ENCODE data around the gene PNPT1. TPM values are rescaled to one million over a fixed set of nuclear protein-coding genes. Genes with fewer than 3 reads are reported as not detected.

Gene PNPT1
- total RNA-seq, 1 experiment from 2014 or later, result 33.4 TPM

GRCh38 chr2:55668956-55669355, 24.7 kb downstream of the PNPT1 start:
- H3K23ac ChIP-seq (ENCODE audit: insufficient read length, low read depth, low read length), result no peak overlapping the region
- H3K18ac ChIP-seq (ENCODE audit: insufficient read length, low read depth, low read length), result no peak overlapping the region
- H3K4me1 ChIP-seq (ENCODE audit: insufficient read depth, low read length), result no peaks in the 10 kb centered on the region
- H3K27me3 ChIP-seq (ENCODE audit: insufficient read depth, low read length), result no peaks in the 10 kb centered on the region
- H4K5ac ChIP-seq (ENCODE audit: insufficient read length, low read depth, low read length), result no peak overlapping the region
- H4K20me1 ChIP-seq (ENCODE audit: control insufficient read depth, insufficient read depth, insufficient read length), result no peaks in the 10 kb centered on the region
- peaks cover 22 to 52% (median 44%) of the 10 kb centered on the region in 3 experiments; a peak in 6 of 7 replicates for H3K36me3 Mint-ChIP-seq (ENCODE audit: insufficient read depth in 1 of 3, low read depth in 3 of 3)
- no peaks in the 10 kb centered on the region for H3K79me2 ChIP-seq (ENCODE audit: insufficient read depth, low read length)
- H3K4me1 Mint-ChIP-seq, result no peaks in the 10 kb centered on the region
- no peaks in the 10 kb centered on the region for H3K9me3 Mint-ChIP-seq
- no peak overlapping the region for H4K91ac ChIP-seq (ENCODE audit: insufficient read length, low read depth, low read length)
- H2BK20ac ChIP-seq (ENCODE audit: low read depth, low read length, poor library complexity, severe bottlenecking), result no peak overlapping the region
- H3T11ph ChIP-seq (ENCODE audit: low read length), result no peak overlapping the region
- no peak overlapping the region for H4K8ac ChIP-seq (replicated peaks; ENCODE audit: insufficient read length, low read depth, low read length)
- no peak overlapping the region for H3K14ac ChIP-seq (ENCODE audit: insufficient read depth, low read length)
- H3K27me3 Mint-ChIP-seq (ENCODE audit: low read depth), result no peaks in the 10 kb centered on the region
- no peak overlapping the region for H2BK12ac ChIP-seq (ENCODE audit: insufficient read length, low read depth, low read length)
- H3K79me1 ChIP-seq (ENCODE audit: insufficient read depth, low read depth, low read length, poor library complexity, severe bottlenecking), result no peaks in the 10 kb centered on the region
- H3K56ac ChIP-seq (ENCODE audit: insufficient read length, low read depth, low read length), result no peak overlapping the region
- DNase-seq, result no peak
- H3K9me3 ChIP-seq (ENCODE audit: control insufficient read depth, low read depth, low read length), result no peaks in the 10 kb centered on the region
- no peak for TF ChIP-seq CTCF (conservative IDR thresholded peaks at IDR 0.05)
- H2AK5ac ChIP-seq (ENCODE audit: insufficient read length, low read length), result no peak overlapping the region
- no peak overlapping the region for H3K27ac Mint-ChIP-seq
- no peak overlapping the region for H2BK120ac ChIP-seq (ENCODE audit: low read depth, low read length, poor library complexity, severe bottlenecking)
- H2BK15ac ChIP-seq (ENCODE audit: low read depth, low read length), result no peak overlapping the region
- H3K23me2 ChIP-seq (ENCODE audit: insufficient read length, low read depth, low read length, poor library complexity, severe bottlenecking), result no peaks in the 10 kb centered on the region
- no peak overlapping the region for H3K9ac ChIP-seq (ENCODE audit: extremely low read depth, insufficient read length, low read length)
- no peak overlapping the region for H3K4me2 ChIP-seq (ENCODE audit: insufficient read depth, insufficient read length, low read length)
- H3K4me3 Mint-ChIP-seq, result no peak overlapping the region
- no peak overlapping the region for H3K27ac ChIP-seq (ENCODE audit: insufficient read length, low read depth, low read length)
- no peak overlapping the region for H2BK5ac ChIP-seq (ENCODE audit: insufficient read length, low read length)
- H2AFZ ChIP-seq (ENCODE audit: low read length), result no peak overlapping the region
- H3K4ac ChIP-seq (ENCODE audit: low read depth, low read length), result no peak overlapping the region

All from H9 (cell line).